Measurements from ENCODE around the gene GBA2.

The GBA2 gene

GRCh38 chr9:35734096-35734495 is 14.9 kb downstream of the GBA2 start:
- no peak overlapping the region for H3K4me3 ChIP-seq (ENCODE audit: low read depth, low read length)
- TF ChIP-seq CTCF (conservative IDR thresholded peaks at IDR 0.05; ENCODE audit: low read depth, low read length) = no peak
- DNase-seq (ENCODE audit: low read depth) = no peak

GRCh38 chr9:35732800-35733541 is 16.1 kb downstream of the GBA2 start:
- peak; percentile 85 for DNase-seq (ENCODE audit: low read depth)
- TF ChIP-seq CTCF (conservative IDR thresholded peaks at IDR 0.05; ENCODE audit: low read depth, low read length) = no peak
- H3K4me3 ChIP-seq (ENCODE audit: low read depth, low read length) = peak overlapping the region; percentile 88

GRCh38 chr9:35732185-35732799 is 16.7 kb downstream of the GBA2 start, which contains the start of the genes CREB3 and TLN1:
CREB3 (plus strand) TSS chr9:35732666; CDS start chr9:35732773, 107 bp downstream.
TLN1 (minus strand) TSS chr9:35732195; CDS start chr9:35725694, 6,501 bp downstream.
- no peak for TF ChIP-seq CTCF (conservative IDR thresholded peaks at IDR 0.05; ENCODE audit: low read depth, low read length)
- DNase-seq (ENCODE audit: low read depth) = peak; percentile 99
- H3K4me3 ChIP-seq (ENCODE audit: low read depth, low read length) = peak within 1 kb of the TSS; percentile 88

GRCh38 chr9:35731415-35732184 is 17.4 kb downstream of the GBA2 start:
- DNase-seq (ENCODE audit: low read depth) = peak; percentile 10
- H3K4me3 ChIP-seq (ENCODE audit: low read depth, low read length) = peak overlapping the region; percentile 88
- no peak for TF ChIP-seq CTCF (conservative IDR thresholded peaks at IDR 0.05; ENCODE audit: low read depth, low read length)

- H3K4me3 ChIP-seq (ENCODE audit: low read depth, low read length) = peak overlapping the region; percentile 88
- TF ChIP-seq CTCF (conservative IDR thresholded peaks at IDR 0.05; ENCODE audit: low read depth, low read length) = no peak
- no peak for DNase-seq (ENCODE audit: low read depth)
These were observed 18.6 kb downstream of the GBA2 start for GRCh38 chr9:35730486-35730854.

GRCh38 chr9:35729700-35730485 is 19.1 kb downstream of the GBA2 start:
- peak; percentile 79 for DNase-seq (ENCODE audit: low read depth)
- TF ChIP-seq CTCF (conservative IDR thresholded peaks at IDR 0.05; ENCODE audit: low read depth, low read length) = peak; percentile 74
- peak overlapping the region; percentile 88 for H3K4me3 ChIP-seq (ENCODE audit: low read depth, low read length)

Measured in choroid plexus epithelial cell (primary cell).